ENCODE measurements around the gene SBNO1. TPM values are rescaled to one million over a fixed set of nuclear protein-coding genes. Genes with fewer than 3 reads are reported as not detected.

Gene SBNO1
- total RNA-seq, 2 donors from 2014 or later, result 16.7 to 19.8 TPM

GRCh38 chr12:123280971-123281370, 83.7 kb downstream of the SBNO1 start:
- H3K4me3 ChIP-seq, result no peak overlapping the region
- no peaks in the 10 kb centered on the region for H3K36me3 ChIP-seq
- H3K27me3 ChIP-seq, result no peaks in the 10 kb centered on the region
- no peaks in the 10 kb centered on the region for H3K9me3 ChIP-seq
- TF ChIP-seq CTCF (IDR thresholded peaks at IDR 0.05), result no peak
- no peak for DNase-seq (ENCODE audit: low spot score)
- no peaks in the 10 kb centered on the region for H3K4me1 ChIP-seq
- H3K27ac ChIP-seq, result no peak overlapping the region

GRCh38 chr12:123278101-123278627, 86.5 kb downstream of the SBNO1 start:
- Histone ChIP-seq H3K9me3 (no peaks in the 10 kb centered on the region), H3K4me1 (no peaks in the 10 kb centered on the region), H3K4me3 (no peak overlapping the region), H3K27me3 (no peaks in the 10 kb centered on the region), H3K27ac (no peak overlapping the region), H3K36me3 (no peaks in the 10 kb centered on the region)
- no peak for TF ChIP-seq CTCF (IDR thresholded peaks at IDR 0.05)
- no peak for DNase-seq (ENCODE audit: low spot score)

GRCh38 chr12:123273166-123273565, 91.5 kb downstream of the SBNO1 start:
- H3K27me3 ChIP-seq, result no peaks in the 10 kb centered on the region
- H3K4me1 ChIP-seq, result peaks cover 0 to 32% of the 10 kb centered on the region in 2 donors
- H3K27ac ChIP-seq, result no peak overlapping the region
- no peak overlapping the region for H3K4me3 ChIP-seq
- no peak for TF ChIP-seq CTCF (IDR thresholded peaks at IDR 0.05)
- H3K9me3 ChIP-seq, result no peaks in the 10 kb centered on the region
- no peak for DNase-seq (ENCODE audit: low spot score)
- H3K36me3 ChIP-seq, result no peaks in the 10 kb centered on the region

GRCh38 chr12:123271001-123271668, 93.5 kb downstream of the SBNO1 start:
- Histone ChIP-seq H3K9me3 (no peaks in the 10 kb centered on the region), H3K36me3 (peaks cover 5% of the 10 kb centered on the region), H3K27me3 (no peaks in the 10 kb centered on the region), H3K4me1 (peaks cover 0 to 38% of the 10 kb centered on the region in 2 donors), H3K27ac (peak overlapping the region; percentile 77 to 84), H3K4me3 (peak overlapping the region; percentile 72 to 77)
- peak; percentile 52 to 70 for TF ChIP-seq CTCF (IDR thresholded peaks at IDR 0.05)
- no peak for DNase-seq (ENCODE audit: low spot score)

GRCh38 chr12:123270214-123271000, 94.2 kb downstream of the SBNO1 start:
- Histone ChIP-seq H3K4me1 (peaks cover 0 to 38% of the 10 kb centered on the region in 2 donors), H3K4me3 (peak overlapping the region; percentile 72 to 77), H3K27me3 (no peaks in the 10 kb centered on the region), H3K36me3 (peaks cover 5% of the 10 kb centered on the region), H3K27ac (peak overlapping the region; percentile 77 to 84), H3K9me3 (no peaks in the 10 kb centered on the region)
- no peak for DNase-seq (ENCODE audit: low spot score)
- no peak for TF ChIP-seq CTCF (IDR thresholded peaks at IDR 0.05)
